Upper lobe of left lung (tissue), 4 donors: ENCODE results near the gene XXYLT1.

Experiments used
- CTCF ChIP-seq, 6 experiments: fragments of 450-650 bp in 4 of 6; fragments of 200-600 bp in 2 of 6; sonication (generic) in 2 of 6; IDR thresholded peaks; one replicate each; pipeline ENCODE4 v1.5.1; 2016 to 2019; ENCODE audit warnings: antibody characterized with exemption in 6 of 6
- POLR2A ChIP-seq, 4 donors: fragments of 450-650 bp; IDR thresholded peaks; one replicate each; pipeline ENCODE4 v1.5.1; 2016 to 2017; ENCODE audit warnings: antibody characterized with exemption in 4 of 4, mild to moderate bottlenecking in 2 of 4

DNA sequence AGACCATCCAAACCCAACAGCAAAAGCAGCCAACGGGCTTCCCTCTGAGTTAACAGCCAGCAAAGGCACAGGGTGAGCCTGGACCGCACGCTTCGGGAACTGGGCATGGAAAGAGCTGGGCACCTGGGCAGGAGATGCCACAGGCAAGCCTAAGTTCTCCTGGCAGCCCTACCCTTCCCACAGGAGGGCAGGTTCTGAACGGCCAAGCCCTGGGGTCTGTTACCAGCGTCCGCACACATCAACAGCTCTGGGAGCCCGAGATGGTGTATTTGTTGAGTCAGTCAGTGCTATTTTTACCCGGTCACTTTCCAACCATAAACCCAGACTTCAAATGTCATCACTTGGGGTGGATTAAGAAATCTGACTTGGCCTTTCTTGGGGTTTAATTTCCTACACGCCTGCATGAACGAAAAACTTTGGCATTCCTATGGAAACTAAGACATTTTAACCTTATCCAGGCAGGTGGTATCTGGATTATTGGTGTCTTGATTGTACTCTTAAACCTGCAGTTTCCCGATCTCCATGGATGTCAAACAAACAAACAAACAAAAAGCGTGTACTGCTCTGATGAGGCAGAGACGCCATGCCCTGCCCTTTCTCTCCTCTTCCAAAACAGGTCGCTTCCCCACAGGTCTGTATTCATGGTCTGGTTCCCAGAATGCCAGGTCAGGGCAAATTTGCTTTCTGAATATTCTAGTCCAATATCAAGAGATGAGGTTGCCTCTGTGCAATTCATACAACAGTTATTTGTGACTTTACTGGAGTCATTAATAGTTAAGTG is 99.7 kb downstream of the XXYLT1 start:
- TF ChIP-seq CTCF (IDR thresholded peaks at IDR 0.05) (no peak), POLR2A (IDR thresholded peaks at IDR 0.05) (no peak)
